K562 (cell line): Measurements from ENCODE around the gene VAC14. TPM values are rescaled to one million over a fixed set of nuclear protein-coding genes. Genes with fewer than 3 reads are reported as not detected.

ENCODE experiments used
- AFF1 ChIP-seq, 2 experiments: fragments of 450-650 bp; IDR thresholded peaks; 2 replicates each; pipeline ENCODE4 v1.6.1; 2018; ENCODE audit warnings: mild to moderate bottlenecking in 2 of 2, low read depth in 1 of 2; ENCODE audit not compliant: partially characterized antibody in 2 of 2
- HES1 ChIP-seq: fragments of 450-650 bp; IDR thresholded peaks from 2 replicates; pipeline ENCODE4 v1.6.1; 2016; ENCODE audit warnings: low read depth, mild to moderate bottlenecking, moderate library complexity
- HLTF ChIP-seq: fragments of 450-650 bp; IDR thresholded peaks from 2 replicates; pipeline ENCODE4 v1.6.1; 2016
- KLF1 ChIP-seq: fragments of 450-650 bp; IDR thresholded peaks from 2 replicates; pipeline ENCODE4 v1.6.1; 2016; ENCODE audit warnings: missing genetic modification characterization, missing compliant biosample characterization
- SRSF9 ChIP-seq: fragments of 200-400 bp; formaldehyde crosslinking; IDR thresholded peaks from 2 replicates; pipeline ENCODE4 v1.6.1; 2017; ENCODE audit warnings: low read depth, low read length, borderline replicate concordance
- TCF3 ChIP-seq: sonication (generic); formaldehyde crosslinking; IDR thresholded peaks from 2 replicates; pipeline ENCODE4 v1.4.0; 2020; ENCODE audit warnings: mild to moderate bottlenecking, missing genetic modification reagents
- USF1 ChIP-seq: sonication (generic); formaldehyde crosslinking; IDR thresholded peaks from 2 replicates; pipeline ENCODE4 v1.9.0; 2022; ENCODE audit warnings: mild to moderate bottlenecking, missing genetic modification reagents
- ZNF280B ChIP-seq: fragments of 250-450 bp; sonication (Bioruptor Pico); IDR thresholded peaks from 2 replicates; pipeline ENCODE4 v1.5.1; 2021; ENCODE audit warnings: mild to moderate bottlenecking
- ZNF316 ChIP-seq: fragments of 450-650 bp; IDR thresholded peaks from 2 replicates; pipeline ENCODE4 v1.6.1; 2016
- ZNF584 ChIP-seq: fragments of 200-800 bp; sonication (Bioruptor generic); IDR thresholded peaks from 2 replicates; pipeline ENCODE4 v1.6.1; 2016; ENCODE audit warnings: low read depth, mild to moderate bottlenecking, missing genetic modification characterization, missing compliant biosample characterization
- polyA plus RNA-seq, 8 experiments: library from polyadenylated mRNA; depleted of rRNA in 4 of 8; stranded (reverse) in 5 of 8; unstranded in 3 of 8; fragments of >200 nt; fragmentation: Nextera tagmentation in 2 of 8; fragmentation: Illumina TruSeq in 1 of 8; extraction: Ambion mirVana in 2 of 8; extraction: Trizol in 1 of 8; gene quantifications; 2 replicates each; pipeline versions ENCODE4 v1.2.1 to v1.2.3, GENCODE V29; 2011 to 2014; ENCODE audit warnings: inconsistent platforms in 1 of 8, missing spikeins in 1 of 8
- total RNA-seq, 7 experiments: library from RNA; depleted of rRNA in 6 of 7; stranded (reverse); fragments of >200 nt in 6 of 7; fragmentation: Illumina TruSeq in 2 of 7; extraction: Trizol in 2 of 7; gene quantifications; 2 replicates each; pipeline versions ENCODE4 v1.2.1 to v1.2.3, GENCODE V29; 2011 to 2021; ENCODE audit warnings: low replicate concordance in 1 of 7

The VAC14 gene
- total and polyA plus RNA-seq, 9 of the 15 experiments (the other 6 are each of a cell fraction or from before 2014, with no cell fraction given): 1.3 to 41.6 (median 26.6) TPM

GRCh38 chr16:70709457-70709856 lies 91.5 kb downstream of the VAC14 start (continued):
- TF ChIP-seq AFF1 (IDR thresholded peaks at IDR 0.05; ENCODE audit: low read depth in 1 of 2, partially characterized antibody in 2 of 2): no peak
- TF ChIP-seq KLF1 (tag): no peak
- no peak for TF ChIP-seq ZNF316
- no peak for TF ChIP-seq ZNF280B (CRISPR knock-in tag)
- TF ChIP-seq USF1 (CRISPR knock-in tag): no peak
- no peak for TF ChIP-seq ZNF584 (CRISPR knock-in tag)
- no peak for TF ChIP-seq TCF3 (CRISPR knock-in tag)
- no peak for TF ChIP-seq HES1
- no peak for TF ChIP-seq HLTF
- TF ChIP-seq SRSF9: no peak
